ENCODE data around the gene GFM2.
A peak's percentile ranks its signal among the peaks of the same experiment; 100 is the strongest.

The GFM2 gene, protein sequence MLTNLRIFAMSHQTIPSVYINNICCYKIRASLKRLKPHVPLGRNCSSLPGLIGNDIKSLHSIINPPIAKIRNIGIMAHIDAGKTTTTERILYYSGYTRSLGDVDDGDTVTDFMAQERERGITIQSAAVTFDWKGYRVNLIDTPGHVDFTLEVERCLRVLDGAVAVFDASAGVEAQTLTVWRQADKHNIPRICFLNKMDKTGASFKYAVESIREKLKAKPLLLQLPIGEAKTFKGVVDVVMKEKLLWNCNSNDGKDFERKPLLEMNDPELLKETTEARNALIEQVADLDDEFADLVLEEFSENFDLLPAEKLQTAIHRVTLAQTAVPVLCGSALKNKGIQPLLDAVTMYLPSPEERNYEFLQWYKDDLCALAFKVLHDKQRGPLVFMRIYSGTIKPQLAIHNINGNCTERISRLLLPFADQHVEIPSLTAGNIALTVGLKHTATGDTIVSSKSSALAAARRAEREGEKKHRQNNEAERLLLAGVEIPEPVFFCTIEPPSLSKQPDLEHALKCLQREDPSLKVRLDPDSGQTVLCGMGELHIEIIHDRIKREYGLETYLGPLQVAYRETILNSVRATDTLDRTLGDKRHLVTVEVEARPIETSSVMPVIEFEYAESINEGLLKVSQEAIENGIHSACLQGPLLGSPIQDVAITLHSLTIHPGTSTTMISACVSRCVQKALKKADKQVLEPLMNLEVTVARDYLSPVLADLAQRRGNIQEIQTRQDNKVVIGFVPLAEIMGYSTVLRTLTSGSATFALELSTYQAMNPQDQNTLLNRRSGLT

DNA sequence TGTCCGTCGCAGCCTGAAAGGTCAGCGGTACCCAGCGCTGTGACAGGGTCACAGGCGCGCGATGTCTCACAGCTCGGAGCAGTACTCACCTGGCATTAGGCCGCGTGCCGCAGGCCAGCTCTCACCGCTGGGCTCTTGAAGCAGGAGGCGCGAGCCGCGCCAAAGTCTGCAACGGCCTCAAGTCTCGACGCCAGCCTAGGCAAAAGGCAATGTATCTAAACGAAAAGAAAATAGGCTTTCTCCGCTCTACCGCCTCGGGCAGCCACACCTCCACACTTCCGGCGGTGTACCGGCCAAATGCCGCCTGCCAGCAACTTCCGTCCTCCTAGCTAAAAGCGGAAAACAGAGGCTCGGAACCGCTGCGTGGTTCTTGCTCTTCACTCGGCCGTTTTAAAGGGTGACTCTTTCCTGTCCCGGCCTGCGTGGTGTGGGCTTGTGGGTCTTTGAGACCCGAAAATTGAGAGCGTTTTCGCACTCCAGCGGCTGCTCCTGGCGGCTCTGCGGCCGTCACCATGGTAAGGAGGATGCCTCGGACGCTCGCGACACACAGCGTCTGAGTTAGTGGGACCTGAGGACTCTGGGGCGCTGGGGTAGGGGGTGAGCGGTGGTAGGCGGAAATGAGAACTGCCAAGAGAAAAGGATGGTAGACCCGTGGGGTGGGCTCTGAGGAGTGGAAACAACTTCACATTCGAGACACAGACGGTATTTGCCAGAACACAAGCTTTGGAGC, at the start of gene GFM2, which contains the start of gene NSA2:
TSS of gene GFM2 (minus strand) at position 269 of the 730 bp plus-strand sequence. CDS start 3,375 bp downstream, outside the sequence.
TSS of gene NSA2 (plus strand) at position 401 of the 730 bp plus-strand sequence. CDS start at position 513, 112 bp downstream.
- Histone ChIP-seq H3K27me3 (no peaks in the 10 kb centered on the region), H3K27ac (peak within 1 kb of the TSS; percentile 81 to 84), H3K9me3 (no peaks in the 10 kb centered on the region), H3K36me3 (peaks cover 20 to 39% (median 24%) of the 10 kb centered on the region in 3 donors), H3K4me1 (peaks cover 0 to 31% (median 21%) of the 10 kb centered on the region in 4 donors), H3K4me3 (peak within 1 kb of the TSS; percentile 86 to 95)
- DNase-seq: peak; percentile 89 to 95
- TF ChIP-seq, protein P1, sequence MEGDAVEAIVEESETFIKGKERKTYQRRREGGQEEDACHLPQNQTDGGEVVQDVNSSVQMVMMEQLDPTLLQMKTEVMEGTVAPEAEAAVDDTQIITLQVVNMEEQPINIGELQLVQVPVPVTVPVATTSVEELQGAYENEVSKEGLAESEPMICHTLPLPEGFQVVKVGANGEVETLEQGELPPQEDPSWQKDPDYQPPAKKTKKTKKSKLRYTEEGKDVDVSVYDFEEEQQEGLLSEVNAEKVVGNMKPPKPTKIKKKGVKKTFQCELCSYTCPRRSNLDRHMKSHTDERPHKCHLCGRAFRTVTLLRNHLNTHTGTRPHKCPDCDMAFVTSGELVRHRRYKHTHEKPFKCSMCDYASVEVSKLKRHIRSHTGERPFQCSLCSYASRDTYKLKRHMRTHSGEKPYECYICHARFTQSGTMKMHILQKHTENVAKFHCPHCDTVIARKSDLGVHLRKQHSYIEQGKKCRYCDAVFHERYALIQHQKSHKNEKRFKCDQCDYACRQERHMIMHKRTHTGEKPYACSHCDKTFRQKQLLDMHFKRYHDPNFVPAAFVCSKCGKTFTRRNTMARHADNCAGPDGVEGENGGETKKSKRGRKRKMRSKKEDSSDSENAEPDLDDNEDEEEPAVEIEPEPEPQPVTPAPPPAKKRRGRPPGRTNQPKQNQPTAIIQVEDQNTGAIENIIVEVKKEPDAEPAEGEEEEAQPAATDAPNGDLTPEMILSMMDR (IDR thresholded peaks at IDR 0.05): no peak
- intact Hi-C loops (cut with DNase I; ENCODE audit: low total_unique reads): no loop called here

DNA sequence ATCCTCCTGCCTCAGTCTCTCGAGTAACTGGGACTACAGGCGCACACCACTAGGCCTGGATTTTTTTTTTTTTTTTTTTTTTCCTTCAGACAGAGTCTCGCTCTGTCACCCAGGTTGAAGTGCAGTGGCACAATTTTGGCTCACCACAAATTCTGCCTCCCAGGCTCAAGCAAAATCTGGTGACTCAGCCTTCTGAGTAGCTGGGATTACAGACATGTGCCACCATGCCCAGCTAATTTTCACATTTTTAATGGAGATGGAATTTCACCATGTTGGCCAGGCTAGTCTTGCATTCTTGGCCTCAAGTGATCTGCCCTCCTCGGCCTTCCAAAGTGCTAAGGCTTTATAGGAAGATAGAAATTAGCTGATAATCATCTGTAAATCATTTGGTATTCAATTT, 44.0 kb upstream of the GFM2 start:
- no peaks in the 10 kb centered on the region for H3K4me1 ChIP-seq
- no peak for DNase-seq
- H3K27me3 ChIP-seq: no peaks in the 10 kb centered on the region
- no peak overlapping the region for H3K27ac ChIP-seq
- H3K4me3 ChIP-seq: no peak overlapping the region
- TF ChIP-seq, protein P1 (IDR thresholded peaks at IDR 0.05): no peak
- H3K9me3 ChIP-seq: no peaks in the 10 kb centered on the region
- H3K36me3 ChIP-seq: no peaks in the 10 kb centered on the region
- intact Hi-C loops (cut with DNase I; ENCODE audit: low total_unique reads): no loop called here

DNA sequence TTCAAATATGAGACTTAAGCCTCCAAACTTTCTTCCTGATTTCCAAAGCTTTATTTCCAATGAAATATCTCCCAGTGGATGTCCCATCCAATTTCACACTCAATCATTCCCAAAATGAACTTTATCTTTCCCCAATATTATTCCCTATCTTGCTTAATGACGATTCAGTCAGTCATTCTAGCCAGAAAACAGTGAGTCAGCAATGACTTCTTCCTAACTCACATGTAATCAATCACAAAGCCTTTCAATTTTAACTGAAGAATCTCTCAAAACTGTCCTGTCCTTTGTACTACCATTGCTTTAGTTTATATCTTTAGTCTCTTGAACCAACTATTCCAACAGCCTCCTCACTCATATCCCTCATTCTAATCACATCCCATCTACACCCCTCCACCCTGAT, 35.0 kb upstream of the GFM2 start:
- Histone ChIP-seq H3K27me3 (no peaks in the 10 kb centered on the region), H3K4me3 (no peak overlapping the region), H3K9me3 (no peaks in the 10 kb centered on the region), H3K4me1 (no peaks in the 10 kb centered on the region), H3K27ac (no peak overlapping the region), H3K36me3 (no peaks in the 10 kb centered on the region)
- TF ChIP-seq, protein P1 (IDR thresholded peaks at IDR 0.05): no peak
- DNase-seq: no peak
- intact Hi-C loops (cut with DNase I; ENCODE audit: low total_unique reads): no loop called here

DNA sequence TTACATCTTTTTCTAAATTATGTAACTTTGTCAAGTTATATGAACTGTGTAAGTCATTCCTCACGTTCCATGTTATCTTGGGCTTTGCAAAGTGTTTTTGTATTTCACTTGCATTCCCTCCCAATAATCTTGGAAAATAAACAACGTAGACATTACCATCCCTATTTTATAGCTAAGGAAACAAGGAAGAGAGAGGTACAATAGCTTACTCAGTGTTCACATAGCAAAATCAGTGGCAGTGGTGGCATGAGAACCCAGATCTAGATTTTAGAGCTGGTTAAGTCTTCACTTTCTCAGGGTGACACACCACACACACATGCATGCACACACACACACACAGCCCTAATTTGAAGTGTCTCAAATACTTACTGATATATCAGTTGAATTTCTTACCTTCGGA, 34.3 kb upstream of the GFM2 start:
- no peaks in the 10 kb centered on the region for H3K4me1 ChIP-seq
- no peaks in the 10 kb centered on the region for H3K36me3 ChIP-seq
- DNase-seq: no peak
- no peaks in the 10 kb centered on the region for H3K9me3 ChIP-seq
- no peak overlapping the region for H3K27ac ChIP-seq
- no peaks in the 10 kb centered on the region for H3K27me3 ChIP-seq
- intact Hi-C loops (cut with DNase I; ENCODE audit: low total_unique reads): no loop called here
- H3K4me3 ChIP-seq: no peak overlapping the region
- TF ChIP-seq, protein P1 (IDR thresholded peaks at IDR 0.05): no peak

Measured in tibial artery (tissue), 4 donors.